Chondrocyte (in vitro differentiated cells): Measurements from ENCODE around the gene CDH24. TPM values are rescaled to one million over a fixed set of nuclear protein-coding genes. Genes with fewer than 3 reads are reported as not detected.

Experiments
- DNase-seq: peaks from one replicate; pipeline ENCODE4 v3.0.0; 2021; ENCODE audit warnings: mixed read lengths, low spot score
- H3K27ac Mint-ChIP-seq: one replicate; pipeline ENCODE4 v1.8.0; 2021; ENCODE audit warnings: mild to moderate bottlenecking, moderate library complexity, mixed read lengths; ENCODE audit not compliant: unreplicated experiment
- H3K27me3 Mint-ChIP-seq: 2 replicates; pipeline ENCODE4 v1.8.0; 2021; ENCODE audit warnings: low read depth, mixed read lengths
- H3K36me3 Mint-ChIP-seq: 2 replicates; pipeline ENCODE4 v1.8.0; 2021; ENCODE audit warnings: low read depth, mixed read lengths
- H3K4me1 Mint-ChIP-seq: 2 replicates; pipeline ENCODE4 v1.8.0; 2021; ENCODE audit warnings: low read depth, mild to moderate bottlenecking, mixed read lengths
- H3K4me3 Mint-ChIP-seq: one replicate; pipeline ENCODE4 v1.8.0; 2021; ENCODE audit warnings: mild to moderate bottlenecking, moderate library complexity, mixed read lengths; ENCODE audit not compliant: unreplicated experiment
- H3K9me3 Mint-ChIP-seq: 2 replicates; pipeline ENCODE4 v1.8.0; 2021; ENCODE audit warnings: low read depth, mixed read lengths
- CTCF ChIP-seq: fragments of 200-600 bp; sonication (generic); IDR thresholded peaks from 2 replicates; pipeline ENCODE4 v1.5.0; 2021; ENCODE audit warnings: antibody characterized with exemption, mild to moderate bottlenecking, moderate library complexity
- total RNA-seq: library from RNA; stranded (reverse); gene quantifications from 3 replicates; pipeline ENCODE4 v1.2.1, GENCODE V29; 2021

Gene CDH24
- total RNA-seq, 1 donor from 2014 or later: 10.2 TPM

GRCh38 chr14:23023795-23024152 lies 33.5 kb downstream of the CDH24 start:
- Mint-ChIP-seq H3K27me3 (no peaks in the 10 kb centered on the region), H3K27ac (no peak overlapping the region), H3K36me3 (peaks cover 24% of the 10 kb centered on the region), H3K4me3 (no peak overlapping the region), H3K4me1 (peaks cover 19% of the 10 kb centered on the region), H3K9me3 (no peaks in the 10 kb centered on the region)
- TF ChIP-seq CTCF: no peak
- DNase-seq: no peak

- no peaks in the 10 kb centered on the region for H3K27me3 Mint-ChIP-seq
- peaks cover 19% of the 10 kb centered on the region for H3K4me1 Mint-ChIP-seq
- no peak for TF ChIP-seq CTCF
- no peaks in the 10 kb centered on the region for H3K9me3 Mint-ChIP-seq
- peaks cover 22% of the 10 kb centered on the region for H3K36me3 Mint-ChIP-seq
- DNase-seq: no peak
- no peak overlapping the region for H3K4me3 Mint-ChIP-seq
- no peak overlapping the region for H3K27ac Mint-ChIP-seq
Measured at GRCh38 chr14:23023022-23023794, 34.1 kb downstream of the CDH24 start.

- H3K9me3 Mint-ChIP-seq: no peaks in the 10 kb centered on the region
- TF ChIP-seq CTCF: no peak
- H3K36me3 Mint-ChIP-seq: peaks cover 17% of the 10 kb centered on the region
- H3K27ac Mint-ChIP-seq: no peak overlapping the region
- peaks cover 16% of the 10 kb centered on the region for H3K4me1 Mint-ChIP-seq
- DNase-seq: no peak
- no peak overlapping the region for H3K4me3 Mint-ChIP-seq
- no peaks in the 10 kb centered on the region for H3K27me3 Mint-ChIP-seq
Measured at GRCh38 chr14:23021889-23022442, 35.4 kb downstream of the CDH24 start.

GRCh38 chr14:23021434-23021833 lies 35.9 kb downstream of the CDH24 start:
- peaks cover 17% of the 10 kb centered on the region for H3K36me3 Mint-ChIP-seq
- no peaks in the 10 kb centered on the region for H3K9me3 Mint-ChIP-seq
- no peak overlapping the region for H3K27ac Mint-ChIP-seq
- no peak for DNase-seq
- peaks cover 16% of the 10 kb centered on the region for H3K4me1 Mint-ChIP-seq
- TF ChIP-seq CTCF: no peak
- no peaks in the 10 kb centered on the region for H3K27me3 Mint-ChIP-seq
- no peak overlapping the region for H3K4me3 Mint-ChIP-seq

- peaks cover 11% of the 10 kb centered on the region for H3K36me3 Mint-ChIP-seq
- no peaks in the 10 kb centered on the region for H3K9me3 Mint-ChIP-seq
- DNase-seq: no peak
Measured at GRCh38 chr14:23020143-23021128, 36.9 kb downstream of the CDH24 start.

More at GRCh38 chr14:23020143-23021128, 36.9 kb downstream of the CDH24 start:
- TF ChIP-seq CTCF: no peak
- Mint-ChIP-seq H3K27ac (no peak overlapping the region), H3K27me3 (no peaks in the 10 kb centered on the region), H3K4me1 (peaks cover 9% of the 10 kb centered on the region), H3K4me3 (no peak overlapping the region)
